GM15510 (cell line): ENCODE data around the gene MZF1.

Source experiments
- POLR2A ChIP-seq: IDR thresholded peaks from 3 replicates; pipeline ENCODE4 v1.6.1; 2011; ENCODE audit warnings: borderline replicate concordance; ENCODE audit not compliant: insufficient read length; ENCODE audit errors: extremely low read depth

MZF1 gene

DNA sequence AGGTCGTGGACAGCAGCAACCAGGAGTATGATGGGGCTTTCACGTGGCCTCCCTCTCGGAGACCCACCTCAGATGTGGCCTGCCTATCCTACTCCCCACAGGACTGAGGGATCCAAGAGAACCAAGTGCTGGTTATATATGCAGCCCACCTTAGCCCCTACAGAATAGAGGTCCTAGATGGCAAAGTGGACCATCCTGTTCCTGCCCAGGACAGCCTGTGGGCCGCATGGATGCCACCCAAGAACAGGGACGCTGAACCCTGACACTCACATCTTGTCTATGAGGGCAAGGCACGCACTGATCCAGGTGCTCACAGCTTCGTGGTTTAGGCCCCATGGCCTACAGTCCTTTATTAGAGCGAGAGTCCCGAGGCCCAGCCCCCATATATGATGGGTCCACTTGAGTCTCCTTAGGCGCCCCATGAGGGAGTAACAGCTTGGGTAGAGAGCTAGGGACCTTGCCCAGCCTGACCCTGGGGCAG, 59.9 kb downstream of the MZF1 start:
- no peak for TF ChIP-seq POLR2A
